HG03135 (cell line): ENCODE data around the gene PCDHGC4.

Experiments used
- ATAC-seq: cut with Tn5 transposase; IDR thresholded peaks from one replicate; pipeline ENCODE4 v1.9.1; 2021; ENCODE audit warnings: mild to moderate bottlenecking, moderate library complexity; ENCODE audit not compliant: unreplicated experiment

Gene PCDHGC4

GRCh38 chr5:141527426-141527825 is 42.6 kb downstream of the PCDHGC4 start:
- ATAC-seq: no peak

DNA sequence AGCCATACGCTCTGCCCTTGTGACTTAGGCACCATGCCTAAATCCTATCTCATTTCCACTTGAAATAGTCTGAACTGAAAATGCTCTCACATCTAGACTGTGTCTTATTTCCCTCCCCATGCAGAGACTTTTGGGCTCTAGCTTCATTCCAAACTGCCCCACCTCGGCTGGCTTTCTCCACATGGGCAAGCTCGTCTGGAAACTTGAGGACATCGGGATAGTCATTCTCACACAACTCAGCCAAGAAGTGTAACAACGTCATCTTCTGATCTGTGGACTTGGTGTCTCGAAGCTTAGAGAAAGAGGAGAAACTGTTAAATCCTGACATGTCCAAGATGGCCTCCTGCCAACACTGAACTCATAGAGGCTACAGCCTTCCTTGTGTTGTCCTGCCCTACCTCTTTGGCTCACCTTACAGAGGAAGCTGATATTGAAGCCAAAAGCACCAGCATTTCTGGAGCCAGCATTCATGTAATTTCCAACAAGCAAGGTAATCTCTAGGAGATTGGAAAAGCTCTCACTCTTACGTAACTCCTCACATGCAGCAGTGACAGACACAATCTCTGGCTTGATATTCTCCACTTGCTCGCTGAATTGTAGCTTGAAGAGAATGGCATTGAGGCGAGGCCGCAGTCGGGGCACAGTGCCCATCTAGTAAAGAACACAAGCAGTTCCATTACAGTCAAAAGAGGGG is 43.6 kb downstream of the PCDHGC4 start:
- no peak for ATAC-seq

DNA sequence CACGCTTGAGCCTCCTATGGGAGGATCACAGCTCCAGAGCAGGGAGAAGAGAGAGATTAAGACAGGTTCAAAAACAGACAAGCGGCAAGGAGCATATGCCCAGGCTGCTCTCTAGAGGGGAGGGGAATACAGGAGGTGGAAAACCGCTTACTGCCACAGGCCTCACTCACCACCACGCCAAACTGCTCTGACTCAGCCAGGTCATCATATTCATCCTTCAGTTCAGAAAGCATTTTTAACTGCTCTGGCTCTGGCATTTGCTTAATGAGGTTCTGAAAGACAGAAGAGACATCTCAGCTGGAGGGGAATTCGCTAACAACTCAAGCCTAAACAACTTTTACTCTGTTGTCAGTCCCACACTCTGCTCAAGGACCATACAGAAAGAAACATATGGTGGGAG is 44.2 kb downstream of the PCDHGC4 start:
- no peak for ATAC-seq

GRCh38 chr5:141529873-141530272 is 45.0 kb downstream of the PCDHGC4 start:
- no peak for ATAC-seq

GRCh38 chr5:141532726-141533125 is 47.9 kb downstream of the PCDHGC4 start:
- no peak for ATAC-seq

GRCh38 chr5:141533897-141534296 is 49.1 kb downstream of the PCDHGC4 start:
- no peak for ATAC-seq

DNA sequence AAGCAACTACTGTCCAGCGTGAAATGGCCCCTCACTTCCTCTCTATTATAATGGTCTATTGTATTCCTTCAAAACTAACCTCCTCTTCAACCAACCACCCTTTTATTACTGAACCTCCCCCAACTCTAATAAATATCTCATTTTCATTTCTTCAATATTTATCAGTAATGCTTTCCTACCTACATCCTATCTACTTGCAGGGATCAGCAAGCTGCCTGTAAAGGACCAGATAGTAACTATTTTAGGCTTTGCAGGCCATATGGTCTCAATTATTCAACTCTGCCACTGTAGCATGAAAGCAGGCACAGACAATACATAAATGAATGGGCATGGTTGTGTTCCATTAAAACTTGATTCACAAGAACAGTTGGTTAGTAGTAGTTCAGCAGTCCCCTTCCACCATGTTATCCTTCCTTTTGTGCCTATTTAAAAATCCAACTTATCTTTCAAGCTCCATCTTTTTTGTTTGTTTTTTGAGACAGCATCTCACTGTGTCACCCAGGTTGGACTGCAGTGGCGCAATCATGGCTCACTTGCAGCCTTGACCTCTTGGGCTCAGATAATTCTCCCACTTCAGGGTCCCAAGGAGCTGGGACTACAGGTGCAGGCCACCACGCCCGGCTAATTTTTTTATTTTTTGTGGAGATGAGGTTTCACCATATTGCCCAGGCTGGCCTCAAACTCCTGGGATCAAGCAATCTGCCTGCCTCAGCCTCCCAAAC is 49.8 kb downstream of the PCDHGC4 start:
- no peak for ATAC-seq
